ENCODE data around the gene APOL6.

APOL6 gene, protein sequence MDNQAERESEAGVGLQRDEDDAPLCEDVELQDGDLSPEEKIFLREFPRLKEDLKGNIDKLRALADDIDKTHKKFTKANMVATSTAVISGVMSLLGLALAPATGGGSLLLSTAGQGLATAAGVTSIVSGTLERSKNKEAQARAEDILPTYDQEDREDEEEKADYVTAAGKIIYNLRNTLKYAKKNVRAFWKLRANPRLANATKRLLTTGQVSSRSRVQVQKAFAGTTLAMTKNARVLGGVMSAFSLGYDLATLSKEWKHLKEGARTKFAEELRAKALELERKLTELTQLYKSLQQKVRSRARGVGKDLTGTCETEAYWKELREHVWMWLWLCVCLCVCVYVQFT

DNA sequence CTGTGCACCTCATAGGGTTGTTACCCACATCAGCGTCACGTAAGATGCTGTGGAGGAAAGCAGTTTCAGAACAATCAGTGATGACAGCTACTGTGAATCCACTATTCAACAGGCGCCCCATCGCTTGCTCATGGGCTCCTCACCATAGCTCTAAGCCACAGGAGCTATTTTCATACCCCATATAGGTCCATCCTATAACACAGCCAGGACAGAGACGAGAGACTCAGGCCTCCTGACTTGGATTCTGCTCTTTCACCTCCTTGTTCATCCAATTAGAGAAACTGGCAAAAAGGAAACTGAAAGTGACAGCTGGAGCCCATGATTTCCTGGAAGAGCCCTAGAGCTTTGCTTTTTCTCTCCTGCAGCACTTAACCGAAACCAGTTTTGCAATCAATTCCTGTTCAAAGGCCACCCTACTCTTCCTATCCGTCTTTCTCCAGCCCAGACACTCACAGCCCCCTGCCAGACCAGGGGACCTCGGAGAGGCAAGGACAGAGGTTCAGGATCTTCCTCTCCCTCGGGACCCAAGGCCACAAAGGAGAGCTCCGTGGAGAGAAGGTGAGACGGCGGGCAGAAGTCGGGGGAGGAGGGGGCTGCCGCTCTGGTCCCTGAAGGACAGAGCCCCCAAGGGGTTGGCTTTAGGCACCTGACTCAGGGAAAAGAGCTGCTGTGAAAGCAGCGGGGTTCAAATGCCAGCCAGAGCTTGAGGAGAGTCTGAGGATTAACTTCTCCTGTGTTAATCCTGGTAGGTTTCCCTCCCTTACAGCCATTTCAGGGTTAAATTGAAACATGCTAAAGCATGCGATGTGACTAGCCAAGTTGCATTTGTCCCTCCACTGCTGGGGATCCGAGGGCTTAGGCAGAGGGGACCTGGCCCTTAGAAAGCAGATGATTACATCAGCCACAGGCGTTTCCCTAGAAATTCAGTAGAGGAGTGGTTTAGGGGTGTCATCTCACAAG lies at the start of gene APOL6:
Gene APOL6 (plus strand): TSS at position 381 of the 960 bp plus-strand sequence. CDS start 7,980 bp downstream, outside the sequence.
- in situ Hi-C loops (cut with MboI; ENCODE audit: low pct_unique_long_range_greater_than_20kb, low sequenced_read_pairs): loop anchor here (25.0 kb wide), 2 partner anchors 264 to 464 kb away; no protein-coding TSS in a partner anchor
- DNase-seq: peak; percentile 78

DNA sequence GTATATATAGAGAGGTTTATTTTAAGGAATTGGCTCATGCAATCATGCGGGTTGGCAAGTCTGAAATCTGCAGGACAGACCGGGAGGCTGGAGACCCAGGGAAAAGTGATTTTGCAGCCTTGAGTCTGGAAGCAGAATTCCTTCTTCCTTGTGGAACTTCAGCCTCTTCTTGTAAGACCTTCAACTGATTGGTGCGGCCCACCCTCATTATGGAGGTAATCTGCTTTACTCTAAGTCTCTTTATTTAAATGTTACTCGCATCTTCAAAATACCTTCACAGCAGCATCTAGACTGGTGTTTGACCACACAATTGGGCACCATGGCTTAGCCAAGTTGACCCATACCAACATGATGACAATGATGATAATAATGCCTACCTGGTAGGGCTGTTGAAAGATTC lies 48.9 kb upstream of the APOL6 start:
- no peak for DNase-seq
- in situ Hi-C loops (cut with MboI; ENCODE audit: low pct_unique_long_range_greater_than_20kb, low sequenced_read_pairs): no loop called here

DNA sequence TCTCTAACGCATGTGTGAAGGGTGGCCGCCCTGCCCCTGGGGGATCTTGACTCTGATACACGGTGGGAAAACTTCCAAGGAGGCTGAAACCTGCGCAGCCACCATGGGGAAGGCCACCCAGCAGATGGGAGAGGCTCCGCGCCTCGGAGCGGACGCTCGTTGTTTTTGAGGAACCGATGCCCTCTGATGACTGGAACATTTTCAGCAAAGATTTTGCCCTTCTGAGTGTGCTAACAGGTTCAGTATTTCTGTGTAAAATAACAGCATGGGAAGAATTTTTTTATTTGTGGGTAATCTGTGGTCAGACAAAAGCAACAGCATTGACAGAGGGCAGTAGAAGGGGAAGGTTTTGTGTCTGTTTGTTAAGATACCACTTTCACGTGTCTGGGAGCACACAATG lies 47.8 kb upstream of the APOL6 start:
- in situ Hi-C loops (cut with MboI; ENCODE audit: low pct_unique_long_range_greater_than_20kb, low sequenced_read_pairs): no loop called here

DNA sequence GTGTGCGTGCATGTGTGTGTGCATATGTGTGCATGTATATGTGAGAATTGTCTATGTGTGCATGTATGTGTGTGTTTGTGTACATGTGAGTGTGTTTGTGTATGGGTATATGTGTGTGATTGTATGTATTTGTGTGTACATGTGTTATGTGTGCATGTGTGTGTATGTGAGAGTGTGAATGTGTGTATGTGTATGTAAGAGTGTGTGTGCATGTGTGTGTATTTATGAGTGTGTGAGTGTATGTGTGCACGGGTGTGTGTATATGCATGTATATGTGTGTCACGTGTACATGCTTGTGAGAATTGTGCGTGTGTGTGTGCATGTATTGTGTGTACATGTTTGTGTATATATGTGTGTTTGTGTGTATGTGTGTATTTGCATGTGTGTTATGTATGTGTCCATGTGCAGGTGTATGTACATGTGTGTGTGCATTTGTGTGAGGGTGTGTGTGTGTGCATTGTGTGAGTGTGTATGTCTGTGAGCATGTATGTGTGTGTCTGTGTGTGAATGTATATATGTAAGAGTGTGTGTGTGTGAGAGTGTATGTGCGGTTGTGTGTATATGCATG lies 47.1 kb upstream of the APOL6 start:
- DNase-seq: no peak
- in situ Hi-C loops (cut with MboI; ENCODE audit: low pct_unique_long_range_greater_than_20kb, low sequenced_read_pairs): no loop called here

More for the DNA sequence above, 47.8 kb upstream of the APOL6 start:
- DNase-seq: peak; percentile 44

DNA sequence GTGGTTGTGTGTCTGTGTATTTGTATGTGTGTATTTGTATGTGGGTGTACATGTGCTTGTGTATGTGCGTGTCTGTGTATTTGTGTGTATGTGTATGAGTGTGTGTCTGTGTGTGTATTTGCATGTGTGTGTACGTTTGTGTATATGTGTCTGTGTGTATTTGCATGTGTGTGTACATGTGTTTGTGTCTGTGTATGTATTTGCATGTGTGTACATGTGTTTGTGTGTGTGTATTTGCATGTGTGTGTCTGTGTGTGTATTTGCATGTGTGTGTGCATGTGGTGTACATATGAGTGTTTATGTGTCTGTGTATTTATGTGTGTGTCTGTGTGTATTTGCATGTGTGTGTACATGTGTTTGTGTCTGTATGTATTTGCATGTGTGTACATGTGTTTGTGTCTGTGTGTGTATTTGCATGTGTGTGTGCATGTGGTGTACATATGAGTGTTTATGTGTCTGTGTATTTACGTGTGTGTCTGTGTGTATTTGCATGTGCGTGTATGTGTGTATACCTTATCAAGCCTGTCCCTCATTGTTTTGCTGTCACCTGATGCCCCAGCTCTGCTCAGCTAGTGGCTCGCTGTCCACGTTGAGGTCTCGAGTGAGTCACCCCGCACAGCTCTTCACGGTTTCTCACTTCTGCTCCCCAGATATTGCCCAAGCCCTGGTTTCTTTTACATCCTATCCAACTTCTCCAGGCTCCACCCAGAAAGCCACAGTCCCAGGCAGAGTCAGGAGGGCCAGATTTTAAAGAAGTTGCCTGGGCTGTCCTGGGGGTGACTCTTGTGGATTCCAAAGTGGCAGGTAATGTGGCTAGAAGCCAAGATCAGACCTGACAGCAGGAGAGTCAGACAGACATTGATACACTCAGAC lies 46.3 kb upstream of the APOL6 start:
- in situ Hi-C loops (cut with MboI; ENCODE audit: low pct_unique_long_range_greater_than_20kb, low sequenced_read_pairs): no loop called here
- peak; percentile 49 for DNase-seq

DNA sequence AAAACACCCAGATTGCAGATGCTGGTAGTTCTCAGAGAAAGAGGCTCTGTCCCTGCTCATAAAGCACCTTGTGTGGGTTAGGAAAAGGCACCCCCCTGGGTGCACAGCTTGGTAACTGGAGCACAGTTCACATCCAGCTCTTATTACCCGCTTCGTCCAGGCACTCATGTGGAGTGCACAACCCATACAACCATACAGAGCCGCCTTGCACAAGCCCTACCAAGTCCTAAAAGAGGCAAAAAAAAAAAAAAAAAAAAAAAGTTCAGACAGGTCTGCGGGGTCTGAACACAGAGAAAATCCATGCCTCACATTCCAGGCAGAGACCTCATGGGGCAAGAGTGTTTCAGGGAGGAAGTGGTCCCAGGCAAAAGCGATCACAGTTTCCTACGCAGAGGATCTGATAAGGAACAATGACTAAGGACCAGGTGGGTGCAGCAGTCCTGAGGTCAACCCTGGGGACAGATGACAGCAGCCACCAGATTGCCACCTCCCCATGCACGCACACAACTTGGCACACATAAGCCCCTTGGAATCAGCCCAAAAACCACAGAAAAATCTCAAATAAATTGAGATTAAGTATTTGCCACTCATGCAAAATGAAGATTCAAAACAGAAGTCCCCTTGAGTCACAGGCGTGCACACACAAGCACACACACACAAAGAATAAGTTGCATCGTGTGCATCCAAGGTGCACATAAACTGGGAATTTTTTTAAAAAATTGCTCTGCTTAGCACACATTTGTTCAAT lies 43.5 kb upstream of the APOL6 start:
- in situ Hi-C loops (cut with MboI; ENCODE audit: low pct_unique_long_range_greater_than_20kb, low sequenced_read_pairs): no loop called here
- DNase-seq: peak; percentile 73

DNA sequence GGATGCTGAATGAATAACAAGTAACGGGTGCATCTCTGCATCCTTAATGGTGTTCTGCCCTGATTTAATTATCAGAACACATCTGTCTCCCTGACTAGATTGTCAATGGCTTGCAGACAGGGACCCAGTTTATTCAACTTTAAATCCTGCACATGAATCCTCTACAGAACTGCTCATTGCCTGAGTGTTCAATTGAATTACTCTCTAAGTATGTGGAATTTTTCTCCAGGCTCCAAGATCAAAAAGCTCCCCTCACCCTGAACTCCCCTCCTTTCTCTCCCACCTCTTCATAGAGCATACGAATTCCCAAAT lies 42.9 kb upstream of the APOL6 start:
- no peak for DNase-seq
- in situ Hi-C loops (cut with MboI; ENCODE audit: low pct_unique_long_range_greater_than_20kb, low sequenced_read_pairs): no loop called here

DNA sequence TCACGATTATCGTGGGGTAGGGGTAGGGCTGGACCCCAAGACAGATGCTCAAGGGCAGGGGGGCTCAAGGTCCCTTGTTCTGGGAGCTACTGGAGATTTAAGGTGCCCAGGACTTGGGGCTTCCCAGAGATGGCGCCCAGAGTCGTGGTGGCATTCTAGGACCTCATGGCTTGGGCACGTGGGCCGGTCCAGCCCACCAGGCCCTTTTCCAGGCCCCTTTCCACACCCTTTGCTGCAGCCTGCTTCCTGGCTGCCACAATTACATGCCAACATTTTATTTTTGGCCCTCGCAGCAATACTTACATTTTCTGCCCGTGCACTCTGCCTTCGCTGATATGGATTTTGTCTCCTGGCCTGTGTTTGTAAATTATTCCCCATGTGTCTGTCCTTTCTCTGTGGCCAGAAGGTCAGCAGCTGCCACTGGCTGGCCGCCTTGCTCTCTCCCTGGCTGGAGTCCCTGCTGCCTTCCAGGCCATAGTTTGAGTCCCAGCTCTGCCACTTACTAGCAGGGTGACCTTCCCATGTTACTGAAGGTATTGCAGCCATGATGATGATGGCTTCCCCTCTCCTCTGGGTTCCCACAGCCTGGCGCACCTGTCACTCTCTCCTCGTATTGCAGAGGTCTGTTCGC lies 42.3 kb upstream of the APOL6 start:
- no peak for DNase-seq
- in situ Hi-C loops (cut with MboI; ENCODE audit: low pct_unique_long_range_greater_than_20kb, low sequenced_read_pairs): no loop called here

DNA sequence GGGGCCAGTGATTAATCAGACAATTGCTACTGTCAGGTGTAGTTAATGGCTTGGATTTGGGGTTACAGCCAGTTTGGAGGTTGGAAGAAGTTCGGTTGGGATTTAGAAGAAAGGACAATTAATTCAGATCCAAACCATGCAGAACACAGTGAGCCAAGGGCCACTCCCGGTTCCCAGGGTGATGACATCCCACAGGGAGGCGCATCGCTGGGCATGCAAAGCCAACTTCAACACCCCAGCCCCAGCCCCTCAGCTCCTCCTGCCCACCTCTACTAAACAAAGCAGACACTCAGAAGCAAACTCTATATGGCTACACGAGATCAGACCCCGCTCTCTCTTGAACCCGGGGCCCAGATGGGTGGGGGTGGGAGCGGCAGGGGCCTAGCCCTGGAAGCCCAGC lies 41.3 kb upstream of the APOL6 start:
- no peak for DNase-seq
- in situ Hi-C loops (cut with MboI; ENCODE audit: low pct_unique_long_range_greater_than_20kb, low sequenced_read_pairs): no loop called here

DNA sequence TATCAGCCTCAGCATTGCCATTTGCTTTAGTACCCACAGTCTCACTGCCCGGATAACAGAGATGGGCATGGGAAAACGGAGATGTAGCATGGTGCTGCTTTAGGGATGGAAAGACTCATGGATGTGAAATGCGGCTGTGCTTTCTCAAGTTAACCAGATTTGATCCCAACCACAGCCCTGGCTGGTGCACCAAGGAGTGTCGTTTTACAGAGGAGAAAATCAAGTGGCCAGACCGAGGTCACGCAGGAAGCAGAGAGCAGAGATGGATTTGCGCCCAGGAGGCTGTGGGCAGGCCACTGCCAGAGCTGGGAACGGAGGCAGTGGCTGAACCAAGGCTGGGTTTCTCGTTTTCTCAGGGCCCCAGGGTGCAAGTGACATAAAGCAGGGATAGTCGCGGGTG lies 40.2 kb upstream of the APOL6 start:
- DNase-seq: no peak
- in situ Hi-C loops (cut with MboI; ENCODE audit: low pct_unique_long_range_greater_than_20kb, low sequenced_read_pairs): no loop called here

DNA sequence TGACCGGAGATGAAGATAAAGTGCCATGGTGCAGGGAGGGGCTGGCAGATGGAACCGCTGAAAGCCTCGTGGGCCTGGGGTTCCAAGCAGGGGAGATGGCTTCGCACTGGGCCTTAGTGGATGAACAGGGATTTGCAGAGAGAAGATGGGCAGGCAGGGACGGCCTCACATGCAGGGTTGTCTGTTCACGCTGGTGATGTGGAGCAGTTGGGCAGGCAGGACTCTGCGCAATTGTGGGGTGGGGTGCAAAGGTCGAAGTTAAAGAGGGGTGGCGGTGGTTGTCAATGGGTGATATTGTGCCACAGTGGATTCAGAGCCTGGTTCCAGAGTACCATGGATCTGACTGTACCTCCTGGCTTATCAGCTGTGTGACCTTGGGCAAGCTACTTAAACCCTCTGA lies 39.0 kb upstream of the APOL6 start:
- DNase-seq: no peak
- in situ Hi-C loops (cut with MboI; ENCODE audit: low pct_unique_long_range_greater_than_20kb, low sequenced_read_pairs): no loop called here

DNA sequence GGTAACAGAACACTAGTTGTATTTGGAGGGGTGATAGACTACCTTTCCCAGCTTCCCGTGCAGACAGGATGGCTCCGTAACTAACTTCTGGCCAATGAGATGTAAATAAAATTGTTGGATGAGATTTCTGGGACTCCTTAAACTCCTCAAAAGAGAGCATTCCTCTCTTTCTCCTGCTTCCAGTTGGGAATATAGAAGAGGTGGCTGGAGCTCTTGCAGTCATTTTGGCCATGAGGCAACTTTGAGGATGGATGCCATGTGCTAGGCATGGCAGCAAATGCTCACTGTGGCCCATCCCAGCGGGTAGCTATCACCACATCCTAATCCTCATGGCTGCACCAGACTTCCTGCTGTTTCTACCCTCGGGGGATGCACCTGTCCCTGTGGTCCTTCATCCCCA lies 38.5 kb upstream of the APOL6 start:
- in situ Hi-C loops (cut with MboI; ENCODE audit: low pct_unique_long_range_greater_than_20kb, low sequenced_read_pairs): no loop called here
- DNase-seq: no peak

DNA sequence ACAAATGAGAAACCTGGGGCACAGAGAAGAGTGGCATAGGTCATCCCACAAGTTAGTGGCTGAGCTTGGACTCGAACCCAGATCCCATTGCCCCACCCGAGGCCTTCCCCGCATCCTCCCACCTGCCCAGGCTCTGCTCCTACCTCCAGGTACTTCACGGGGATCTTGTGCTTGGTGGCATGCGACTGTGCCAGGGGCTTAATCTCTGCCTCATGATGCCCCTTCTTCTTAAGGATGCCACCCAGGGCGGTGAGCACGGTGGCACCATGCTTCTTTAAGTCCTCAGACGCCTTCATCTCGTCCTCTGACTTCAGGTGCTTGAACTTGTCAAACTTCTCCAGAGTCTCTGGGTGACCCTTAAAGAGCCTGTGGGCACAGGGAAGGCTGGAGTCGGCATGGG lies 37.5 kb upstream of the APOL6 start:
- DNase-seq: no peak
- in situ Hi-C loops (cut with MboI; ENCODE audit: low pct_unique_long_range_greater_than_20kb, low sequenced_read_pairs): no loop called here

DNA sequence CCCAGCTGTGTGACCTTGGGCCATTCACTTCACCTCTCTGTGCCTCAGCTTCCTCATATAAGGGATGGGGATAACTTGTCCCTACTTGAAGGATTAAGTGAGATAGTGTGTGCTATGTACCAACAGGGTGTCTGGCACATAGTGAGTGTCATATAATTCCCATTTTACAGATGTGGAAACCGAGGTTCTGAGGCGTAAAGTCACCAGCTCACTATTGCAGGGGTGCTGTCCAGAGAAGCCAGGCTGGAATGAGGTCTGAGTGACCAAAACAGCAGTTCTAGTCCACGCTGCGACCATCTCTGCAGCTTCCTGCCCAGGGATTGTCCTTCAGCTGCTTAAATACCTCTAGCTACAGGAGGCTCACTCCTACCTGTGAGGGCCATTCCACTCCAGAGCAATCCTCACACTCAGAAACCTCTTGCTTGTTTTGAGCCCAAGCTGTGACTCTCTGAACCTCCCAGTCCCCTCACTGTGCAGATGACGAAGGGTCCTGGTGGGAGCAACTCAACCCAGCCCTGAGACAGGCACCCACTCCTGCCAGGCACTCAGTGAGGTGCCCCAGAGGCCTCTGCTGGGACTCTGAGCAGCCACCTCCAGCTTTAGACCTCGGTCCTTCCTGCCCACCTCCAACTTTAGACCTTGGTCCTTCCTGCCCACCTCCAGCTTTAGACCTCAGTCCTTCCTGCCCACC lies 36.9 kb upstream of the APOL6 start:
- DNase-seq: no peak
- in situ Hi-C loops (cut with MboI; ENCODE audit: low pct_unique_long_range_greater_than_20kb, low sequenced_read_pairs): no loop called here

DNA sequence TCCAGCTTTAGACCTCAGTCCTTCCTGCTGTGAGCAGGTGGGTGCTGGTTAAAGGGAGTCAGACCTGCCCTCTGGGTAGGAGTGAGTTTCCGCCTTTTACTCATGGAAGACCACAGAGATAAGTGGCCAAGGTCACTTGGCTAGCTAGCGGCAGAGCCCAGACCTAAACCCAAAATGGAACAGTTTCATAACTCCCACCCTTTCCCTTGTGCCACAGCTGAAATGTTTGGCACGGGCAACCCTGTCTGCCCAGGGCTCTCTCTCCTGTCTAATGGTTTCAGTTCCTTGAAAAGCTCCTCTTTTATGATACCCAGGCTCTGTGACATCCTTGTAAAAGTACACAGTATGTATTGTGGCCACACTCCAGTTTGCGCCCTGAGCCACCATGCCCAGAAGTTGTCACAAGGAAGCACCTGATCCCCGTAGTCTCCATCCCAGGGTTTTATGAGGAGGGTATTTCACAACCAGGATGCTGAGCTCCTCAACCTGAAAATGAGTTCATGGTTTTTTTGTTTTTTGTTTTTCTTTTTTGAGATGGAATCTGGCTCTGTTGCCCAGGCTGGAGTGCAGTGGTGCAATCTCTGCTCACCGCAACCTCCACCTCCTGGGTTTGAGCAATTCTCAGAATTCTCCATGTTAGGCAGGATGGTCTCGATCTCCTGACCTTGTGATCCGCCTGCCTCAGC lies 36.2 kb upstream of the APOL6 start:
- in situ Hi-C loops (cut with MboI; ENCODE audit: low pct_unique_long_range_greater_than_20kb, low sequenced_read_pairs): no loop called here
- peak; percentile 38 for DNase-seq

DNA sequence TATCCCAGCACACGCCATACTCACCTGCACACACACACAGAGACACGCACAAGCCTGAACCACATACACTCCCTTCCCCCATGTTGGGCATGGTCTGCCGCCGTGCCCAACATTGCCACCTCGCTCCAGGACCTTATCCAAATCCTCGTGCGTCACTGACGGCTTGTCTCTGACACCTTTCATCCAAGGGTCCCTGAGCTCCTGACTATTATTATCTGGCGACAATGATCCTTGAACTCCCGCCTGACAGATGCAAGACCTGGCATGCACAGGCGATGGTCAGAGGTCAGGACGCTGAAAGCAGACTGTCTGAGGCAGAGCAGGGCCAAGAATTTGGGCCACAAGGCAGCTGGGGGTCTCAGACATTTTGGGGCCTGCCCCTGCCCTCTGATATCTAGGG lies 35.3 kb upstream of the APOL6 start:
- no peak for DNase-seq
- in situ Hi-C loops (cut with MboI; ENCODE audit: low pct_unique_long_range_greater_than_20kb, low sequenced_read_pairs): no loop called here

DNA sequence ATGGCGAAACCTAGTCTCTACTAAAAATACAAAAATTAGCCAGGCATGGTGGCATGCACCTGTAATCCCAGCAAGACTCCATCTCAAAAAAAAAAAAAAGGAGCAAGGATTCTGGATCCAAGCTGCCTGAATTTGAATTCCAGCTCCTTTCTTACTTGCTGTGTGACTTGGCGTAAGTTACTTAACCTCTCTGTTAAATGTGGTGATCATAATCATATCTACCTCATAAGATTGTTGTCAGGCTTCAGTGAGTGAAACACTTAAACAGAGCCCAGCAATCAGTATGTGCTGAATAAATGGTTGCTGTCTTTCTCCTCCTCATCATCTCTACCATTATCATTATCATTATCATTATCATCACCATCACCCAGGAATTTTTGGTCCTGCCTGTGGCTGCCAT lies 33.8 kb upstream of the APOL6 start:
- DNase-seq: no peak
- in situ Hi-C loops (cut with MboI; ENCODE audit: low pct_unique_long_range_greater_than_20kb, low sequenced_read_pairs): no loop called here

All from KBM-7 (cell line).